HG02973 (cell line): ENCODE data around the gene MFN2.

ENCODE experiments used
- ATAC-seq: cut with Tn5 transposase; IDR thresholded peaks from one replicate; pipeline ENCODE4 v1.9.1; 2021; ENCODE audit warnings: moderate library complexity; ENCODE audit not compliant: unreplicated experiment

Gene MFN2

GRCh38 chr1:11957897-11958296 lies 22.3 kb upstream of the MFN2 start:
- ATAC-seq, result no peak

- ATAC-seq, result no peak
These were observed 20.0 kb upstream of the MFN2 start for GRCh38 chr1:11960276-11960675.

- no peak for ATAC-seq
These were observed 19.5 kb upstream of the MFN2 start for GRCh38 chr1:11960715-11961114.

DNA sequence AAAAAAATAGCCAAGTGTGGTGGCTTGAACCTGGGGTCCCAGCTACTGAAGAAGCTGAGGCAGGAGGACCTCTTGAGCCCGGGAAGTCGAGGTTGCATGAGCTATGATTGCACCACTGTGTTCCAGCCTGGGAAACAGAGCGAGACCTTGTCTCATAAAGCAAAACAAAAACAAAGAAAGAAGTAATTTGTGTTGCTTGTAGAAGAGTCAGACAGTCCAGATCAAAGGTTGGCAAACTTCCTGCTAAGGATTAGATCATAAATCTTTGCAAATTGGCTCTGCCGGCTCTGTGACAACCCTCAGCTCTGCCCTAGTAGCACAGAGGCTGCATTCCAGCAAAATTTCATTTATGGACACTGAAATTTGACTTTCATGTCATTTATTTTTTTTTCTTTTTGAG lies 19.0 kb upstream of the MFN2 start:
- ATAC-seq, result no peak

- ATAC-seq, result no peak
These were observed 16.6 kb upstream of the MFN2 start for GRCh38 chr1:11963622-11964021.

DNA sequence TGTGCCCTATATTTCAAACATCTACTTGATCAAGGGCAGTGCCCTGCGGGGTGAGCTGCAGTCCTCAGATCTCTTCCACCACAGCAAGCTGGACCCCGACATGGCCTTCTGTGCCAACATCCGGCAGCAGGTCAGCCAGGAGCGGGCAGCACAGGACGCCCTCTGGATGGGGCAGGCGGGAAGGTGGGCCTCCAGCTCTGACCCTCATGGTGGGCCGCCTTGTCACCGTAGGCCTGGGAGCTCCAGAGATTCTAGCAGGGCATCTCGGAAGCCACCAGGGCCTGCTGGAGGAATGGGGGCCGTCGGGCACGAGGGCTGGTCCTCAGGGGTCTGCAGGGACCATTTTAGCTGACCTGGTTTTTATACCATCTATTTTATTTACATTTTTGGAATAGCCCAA lies 15.6 kb upstream of the MFN2 start:
- ATAC-seq, result no peak

DNA sequence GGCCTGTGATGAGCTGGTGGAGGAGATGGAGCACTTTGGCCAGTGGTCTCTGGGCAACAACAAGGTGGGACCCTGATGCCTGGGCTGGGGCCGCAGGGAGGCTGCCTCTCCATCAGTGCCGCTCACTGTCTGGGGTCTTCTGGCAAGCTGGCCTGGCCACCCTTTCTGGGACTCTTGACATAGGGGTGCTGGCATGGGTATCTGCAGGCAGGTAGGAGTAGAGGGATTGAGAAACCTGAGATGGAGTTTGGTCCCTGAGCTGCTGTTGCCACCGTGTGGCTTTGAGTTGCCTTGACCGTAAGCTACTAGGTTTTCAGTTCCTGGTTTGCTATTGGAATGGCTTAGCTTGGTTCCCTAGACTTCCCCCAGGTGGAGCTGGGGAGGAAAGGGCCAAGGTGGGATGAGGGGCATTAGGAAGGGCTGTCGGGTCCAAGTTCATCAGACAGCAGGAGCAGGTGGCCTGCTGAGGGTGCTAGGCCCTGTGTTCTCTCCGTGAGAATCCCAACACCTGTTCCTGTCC lies 13.2 kb upstream of the MFN2 start:
- no peak for ATAC-seq

GRCh38 chr1:11970441-11971185 lies 9.6 kb upstream of the MFN2 start:
- ATAC-seq, result no peak

GRCh38 chr1:11977625-11978024 lies 2.6 kb upstream of the MFN2 start:
- ATAC-seq, result no peak

DNA sequence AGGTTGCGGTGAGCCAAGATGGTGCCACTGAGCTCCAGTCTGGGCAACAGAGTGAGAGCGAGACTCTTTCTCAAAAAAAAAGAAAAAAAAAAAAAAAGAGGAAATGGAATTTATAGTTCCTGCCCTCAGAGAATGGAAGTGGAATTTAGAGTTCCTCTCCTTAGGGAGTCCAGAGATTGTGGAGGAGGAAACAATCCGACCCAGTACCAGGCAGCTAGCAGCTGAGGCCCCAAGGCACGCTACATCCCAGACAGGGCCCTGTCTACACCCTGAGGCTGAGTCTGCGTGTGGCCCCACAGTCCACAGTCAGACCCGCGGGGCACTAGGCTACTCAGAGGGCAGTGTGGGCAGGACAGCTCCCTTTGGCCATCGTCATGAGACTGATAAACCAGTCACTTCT lies 1.9 kb upstream of the MFN2 start:
- no peak for ATAC-seq

DNA sequence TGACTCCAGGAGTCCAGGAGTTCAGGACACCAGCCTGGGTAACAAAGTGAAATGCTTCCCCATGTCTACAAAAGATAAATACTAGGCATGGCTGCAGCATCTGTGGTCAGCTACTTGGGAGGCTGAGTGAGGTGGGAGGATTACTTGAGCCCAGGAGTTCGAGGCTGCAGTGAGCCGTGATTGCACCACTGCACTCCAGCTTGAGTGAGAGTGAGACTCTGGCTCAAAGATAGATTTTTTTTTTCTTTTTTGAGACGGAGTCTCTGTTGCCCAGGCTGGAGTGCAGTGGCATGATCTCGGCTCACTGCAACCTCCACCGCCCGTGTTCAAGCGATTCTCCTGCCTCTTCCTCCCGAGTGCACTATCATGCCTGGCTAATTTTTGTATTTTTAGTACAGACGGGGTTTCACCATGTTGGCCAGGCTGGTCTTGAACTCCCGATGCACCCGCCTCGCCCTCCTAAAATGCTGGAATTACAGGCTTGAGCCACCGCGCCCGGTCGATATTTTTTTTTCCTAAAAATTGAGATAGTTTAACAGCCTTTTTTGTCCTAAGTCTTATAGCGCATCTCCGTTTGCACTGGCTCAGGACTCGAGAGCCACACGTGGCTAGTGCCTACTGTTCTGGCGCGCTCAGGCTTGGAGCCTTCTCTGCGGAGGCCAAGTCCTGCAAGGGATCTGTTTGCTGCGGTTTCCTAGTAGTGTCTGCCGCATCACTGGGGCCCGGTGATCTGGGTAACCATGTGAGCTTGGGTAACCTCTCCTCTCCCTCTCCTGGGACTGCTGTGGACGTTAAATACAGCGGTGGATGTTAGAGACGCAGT lies 1.0 kb upstream of the MFN2 start:
- no peak for ATAC-seq

DNA sequence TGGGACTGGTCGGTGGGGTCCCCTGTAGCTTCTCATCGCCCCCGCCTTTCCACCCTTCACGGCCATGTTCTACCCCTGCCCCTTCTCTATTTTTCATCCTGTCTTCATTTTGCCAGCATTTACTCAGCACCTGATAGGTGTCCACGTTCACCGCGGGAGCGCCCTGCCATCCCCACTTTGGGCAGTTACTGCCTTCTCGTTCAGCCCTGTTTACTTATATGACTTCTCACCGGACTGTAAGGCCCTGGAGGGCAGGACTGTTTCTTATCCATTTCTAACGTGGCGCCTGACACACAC lies 380 bp downstream of the MFN2 start:
- ATAC-seq, result no peak

GRCh38 chr1:11981378-11982009 lies 1.2 kb downstream of the MFN2 start:
- ATAC-seq, result no peak

- no peak for ATAC-seq
These were observed 1.8 kb downstream of the MFN2 start for GRCh38 chr1:11982010-11982392.

GRCh38 chr1:11984121-11984520 lies 3.9 kb downstream of the MFN2 start:
- ATAC-seq, result no peak

GRCh38 chr1:11984576-11984975 lies 4.3 kb downstream of the MFN2 start:
- ATAC-seq, result no peak

DNA sequence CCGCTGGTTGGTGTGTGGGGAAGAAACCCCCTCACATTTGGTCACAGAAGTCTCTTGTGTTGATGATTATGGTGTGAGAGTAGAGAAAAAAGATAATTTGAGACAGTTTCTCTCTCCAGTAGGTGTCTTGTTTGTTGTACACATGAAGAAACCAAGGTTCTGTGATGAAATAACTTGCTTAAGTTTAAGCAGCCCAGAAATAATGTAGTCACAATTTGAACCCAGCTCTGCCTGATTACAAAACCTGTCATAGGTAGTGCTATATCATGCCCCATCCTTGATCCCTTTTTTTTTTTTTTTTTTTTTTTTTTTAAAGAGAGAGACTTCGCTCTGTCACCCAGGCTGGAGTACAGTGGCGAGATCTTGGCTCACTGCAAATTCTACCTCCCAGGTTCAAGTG lies 4.9 kb downstream of the MFN2 start:
- ATAC-seq, result no peak

DNA sequence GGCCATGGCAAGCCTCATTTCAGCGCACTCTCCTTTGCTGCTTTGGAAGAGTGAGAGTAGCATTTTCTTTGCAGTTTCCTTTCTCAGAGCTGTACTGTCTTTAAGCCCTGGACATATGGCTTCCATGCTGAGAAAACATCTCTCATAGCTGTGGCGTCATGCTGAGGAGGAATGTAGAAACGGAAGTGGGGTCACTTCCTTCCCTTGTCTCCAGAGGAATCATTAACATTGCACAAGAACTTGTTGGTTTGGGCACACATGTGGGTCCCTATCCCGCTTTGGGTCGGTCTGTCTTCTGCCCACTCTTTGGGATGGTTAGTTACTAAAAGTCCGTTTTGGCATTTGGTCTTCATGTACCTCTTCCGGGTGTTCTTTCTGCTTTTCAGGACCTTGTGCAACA lies 5.6 kb downstream of the MFN2 start:
- no peak for ATAC-seq

DNA sequence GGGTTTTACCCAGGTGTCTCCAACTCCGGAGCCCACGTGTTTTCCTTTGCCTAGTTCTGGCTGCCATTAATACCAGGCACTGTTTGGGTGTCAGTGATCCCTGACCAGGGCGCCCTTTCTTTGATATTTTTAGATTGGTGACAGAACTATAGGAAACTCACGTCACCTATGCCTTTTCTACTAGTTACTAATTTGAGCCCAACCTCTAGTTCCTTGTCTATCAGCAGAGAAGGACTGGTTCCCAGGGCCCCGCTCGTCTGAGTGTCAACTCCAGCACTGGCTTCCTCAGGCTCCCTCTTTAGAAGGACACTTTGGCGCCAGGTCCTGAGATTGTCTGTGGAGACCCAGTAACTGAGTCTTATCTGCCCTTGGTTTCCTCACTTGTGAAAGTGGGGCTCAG lies 9.4 kb downstream of the MFN2 start:
- no peak for ATAC-seq

- ATAC-seq, result no peak
These were observed 10.2 kb downstream of the MFN2 start for GRCh38 chr1:11990303-11991032.

DNA sequence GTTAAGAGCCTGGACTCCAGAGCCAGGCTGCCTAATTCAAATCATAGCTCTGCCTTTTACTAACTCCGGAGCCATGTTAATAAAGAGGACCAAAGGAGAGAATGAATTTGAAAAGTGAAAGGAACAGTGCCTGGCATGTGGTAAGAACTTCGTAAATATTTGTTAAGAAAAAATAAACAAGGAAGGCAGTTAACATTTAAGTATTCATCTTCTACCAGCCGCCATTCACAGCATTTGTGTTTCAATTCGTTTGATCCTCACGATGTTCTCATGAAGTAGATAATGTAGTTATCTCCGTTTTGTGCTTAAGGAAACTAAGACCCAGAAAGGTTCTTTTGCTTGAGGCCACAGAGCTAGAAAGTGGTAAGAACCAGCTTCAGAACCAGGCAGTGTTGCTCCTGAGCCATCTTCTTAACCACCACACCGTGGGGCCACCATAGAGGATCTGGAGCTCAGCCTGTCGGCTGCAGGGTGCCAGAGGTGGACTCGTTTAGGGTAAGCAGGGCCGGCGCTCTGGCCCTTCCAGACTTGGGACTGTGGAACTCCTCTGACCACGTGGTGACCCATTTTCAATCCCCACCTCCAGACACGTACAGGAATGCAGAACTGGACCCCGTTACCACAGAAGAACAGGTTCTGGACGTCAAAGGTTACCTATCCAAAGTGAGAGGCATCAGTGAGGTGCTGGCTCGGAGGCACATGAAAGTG lies 11.9 kb downstream of the MFN2 start:
- no peak for ATAC-seq
